H7 (cell line): Measurements from ENCODE around the gene DEFB129. TPM values are rescaled to one million over a fixed set of nuclear protein-coding genes. Genes with fewer than 3 reads are reported as not detected.
"Not testable (repeated sequence)": the region's sequence is repeated elsewhere in the genome, so short reads cannot be mapped to it uniquely, and the experiment has no call there.

Experiments
- DNase-seq: peaks from one replicate; pipeline ENCODE4 v3.0.0; 2012
- H3K27me3 ChIP-seq: 2 replicates; pipeline ENCODE4 v1.6.0; 2011; ENCODE audit warnings: mild to moderate bottlenecking, low read length; ENCODE audit not compliant: control insufficient read depth, insufficient read depth
- H3K36me3 ChIP-seq: replicated peaks from 2 replicates; pipeline ENCODE4 v1.5.1; 2011; ENCODE audit warnings: low read length; ENCODE audit not compliant: control insufficient read depth, insufficient read depth
- H3K4me3 ChIP-seq: 2 replicates; pipeline ENCODE4 v1.5.1; 2011; ENCODE audit warnings: low read depth, mild to moderate bottlenecking, control low read depth, low read length, moderate library complexity; ENCODE audit not compliant: insufficient read depth
- total RNA-seq: library from RNA; depleted of rRNA; stranded (reverse); fragments of >200 nt; shearing (Covaris generic); gene quantifications from 2 replicates; pipeline ENCODE4 v1.2.3, GENCODE V29; 2014; rRNA removed

The DEFB129 gene
- not detected in 2 replicates for total RNA-seq

- no peak for DNase-seq
- no peaks in the 10 kb centered on the region for H3K36me3 ChIP-seq
- H3K27me3 ChIP-seq: no peaks in the 10 kb centered on the region; the same call in 1 of the 2 replicates
- no peak within 1 kb of the TSS for H3K4me3 ChIP-seq
Observed at GRCh38 chr20:226958-227357, at the start of gene DEFB129. DEFB129 (plus strand) TSS chr20:227258; CDS start chr20:227289, 31 bp downstream.

DNA sequence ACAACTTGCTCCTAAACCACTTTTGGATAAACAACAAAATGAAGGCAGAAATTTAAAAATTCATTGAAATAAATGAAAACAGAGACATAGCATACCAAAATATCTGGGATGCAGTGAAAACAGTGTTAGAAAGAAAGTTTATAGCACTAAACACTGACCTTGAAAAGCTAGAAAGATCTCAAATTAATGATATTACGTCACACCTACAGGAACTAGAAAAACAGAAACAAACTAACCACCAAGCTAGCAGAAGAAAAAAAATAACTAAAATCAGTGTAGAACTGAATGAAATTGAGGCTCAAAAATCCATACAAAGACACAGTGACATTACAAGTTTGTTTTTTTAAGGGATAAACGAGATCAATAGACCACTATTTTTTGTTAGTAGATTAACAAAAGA, 42.8 kb upstream of the DEFB129 start:
- H3K36me3 ChIP-seq: no peaks in the 10 kb centered on the region
- H3K4me3 ChIP-seq: no peak overlapping the region
- no peak for DNase-seq
- H3K27me3 ChIP-seq: no peaks in the 10 kb centered on the region

GRCh38 chr20:187733-188132, 39.3 kb upstream of the DEFB129 start:
- Histone ChIP-seq H3K27me3 (no peaks in the 10 kb centered on the region), H3K4me3 (no peak overlapping the region)
- no peak for DNase-seq

GRCh38 chr20:189611-190010, 37.4 kb upstream of the DEFB129 start, which contains the start of gene DEFB128:
DEFB128 (minus strand) TSS chr20:189711; CDS start chr20:189623, 88 bp downstream.
- no peaks in the 10 kb centered on the region for H3K27me3 ChIP-seq
- H3K4me3 ChIP-seq: no peak within 1 kb of the TSS
- no peaks in the 10 kb centered on the region for H3K36me3 ChIP-seq
- DNase-seq: no peak

More at GRCh38 chr20:187733-188132, 39.3 kb upstream of the DEFB129 start:
- H3K36me3 ChIP-seq: no peaks in the 10 kb centered on the region

- Histone ChIP-seq H3K36me3 (no peaks in the 10 kb centered on the region), H3K27me3 (no peaks in the 10 kb centered on the region; the same call in 1 of the 2 replicates), H3K4me3 (no peak overlapping the region)
- DNase-seq: no peak
Observed at GRCh38 chr20:198225-198624, 28.8 kb upstream of the DEFB129 start.

DNA sequence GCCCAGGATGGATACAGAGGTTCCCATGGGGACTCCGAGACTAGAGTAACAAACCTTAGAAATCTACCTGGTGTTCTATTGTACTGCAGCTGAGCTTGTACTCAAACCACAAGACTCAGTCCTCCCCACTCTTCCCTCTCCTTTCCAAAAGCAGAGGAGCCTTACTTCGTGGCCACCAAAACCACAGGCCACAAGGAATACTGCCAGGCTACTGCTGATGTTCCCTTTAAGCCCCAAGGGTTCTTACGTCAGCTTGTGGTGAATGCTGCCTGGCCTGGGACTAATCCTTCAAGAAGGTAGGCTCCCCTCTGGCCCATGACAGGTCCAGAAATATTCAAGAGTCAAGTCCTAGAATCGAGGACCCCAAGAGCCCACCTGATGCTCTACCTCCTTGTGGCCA, 27.1 kb upstream of the DEFB129 start:
- Histone ChIP-seq H3K36me3 (no peaks in the 10 kb centered on the region), H3K27me3 (no peaks in the 10 kb centered on the region; the same call in 1 of the 2 replicates), H3K4me3 (no peak overlapping the region)
- no peak for DNase-seq

DNA sequence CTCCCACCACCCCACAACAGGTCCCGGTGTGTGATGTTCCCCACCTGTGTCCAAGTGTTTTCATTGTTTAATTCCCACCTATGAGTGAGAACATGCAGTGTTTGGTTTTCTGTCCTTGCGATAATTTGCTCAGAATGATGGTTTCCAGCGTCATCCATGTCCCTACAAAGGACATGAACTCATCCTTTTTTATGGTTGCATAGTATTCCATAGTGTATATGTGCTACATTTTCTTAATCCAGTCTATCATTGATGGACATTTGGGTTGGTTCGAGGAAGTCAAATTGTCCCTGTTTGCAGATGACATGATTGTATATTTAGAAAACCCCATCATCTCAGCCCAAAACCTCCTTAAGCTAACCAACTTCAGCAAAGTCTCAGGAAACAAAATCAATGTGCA, 23.4 kb upstream of the DEFB129 start:
- H3K4me3 ChIP-seq, H3K36me3 ChIP-seq, DNase-seq, H3K27me3 ChIP-seq: not testable (repeated sequence)

GRCh38 chr20:208942-209566, 18.0 kb upstream of the DEFB129 start:
- H3K36me3 ChIP-seq: no peaks in the 10 kb centered on the region
- no peak overlapping the region for H3K4me3 ChIP-seq
- peaks cover 6% of the 10 kb centered on the region; the same call in 1 of the 2 replicates for H3K27me3 ChIP-seq
- peak; percentile 32 for DNase-seq

GRCh38 chr20:210809-211502, 16.1 kb upstream of the DEFB129 start:
- H3K4me3 ChIP-seq: no peak overlapping the region
- H3K27me3 ChIP-seq: peaks cover 6% of the 10 kb centered on the region; the same call in 1 of the 2 replicates
- no peaks in the 10 kb centered on the region for H3K36me3 ChIP-seq
- no peak for DNase-seq

- Histone ChIP-seq H3K36me3 (no peaks in the 10 kb centered on the region), H3K27me3 (peaks cover 6% of the 10 kb centered on the region; the same call in 1 of the 2 replicates), H3K4me3 (no peak overlapping the region)
- DNase-seq: no peak
Observed at GRCh38 chr20:214383-214782, 12.7 kb upstream of the DEFB129 start.

GRCh38 chr20:215796-216195, 11.3 kb upstream of the DEFB129 start:
- Histone ChIP-seq H3K4me3 (no peak overlapping the region), H3K27me3 (peaks cover 5% of the 10 kb centered on the region; the same call in 1 of the 2 replicates), H3K36me3 (no peaks in the 10 kb centered on the region)
- DNase-seq: no peak

DNA sequence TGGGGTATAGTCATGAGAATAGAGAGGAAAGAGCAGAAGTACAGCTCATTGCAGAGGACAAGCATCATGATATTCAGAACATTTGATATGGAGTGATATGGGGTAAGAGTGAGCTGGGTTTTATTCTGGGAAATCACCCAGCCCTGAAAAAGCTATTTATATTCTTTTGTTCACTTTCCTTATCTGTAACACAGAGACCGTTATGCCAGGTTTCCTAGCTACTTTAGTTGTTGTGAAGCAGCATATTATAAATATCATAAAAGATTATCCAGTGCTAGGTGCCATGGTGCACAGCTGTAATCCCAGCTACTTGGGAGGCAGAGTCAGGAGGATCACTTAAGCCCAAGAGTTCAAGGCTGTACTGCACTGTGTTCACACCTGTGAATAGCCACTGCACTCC, 9.8 kb upstream of the DEFB129 start:
- Histone ChIP-seq H3K27me3 (peaks cover 2% of the 10 kb centered on the region; the same call in 1 of the 2 replicates), H3K4me3 (no peak overlapping the region), H3K36me3 (no peaks in the 10 kb centered on the region)
- DNase-seq: no peak

DNA sequence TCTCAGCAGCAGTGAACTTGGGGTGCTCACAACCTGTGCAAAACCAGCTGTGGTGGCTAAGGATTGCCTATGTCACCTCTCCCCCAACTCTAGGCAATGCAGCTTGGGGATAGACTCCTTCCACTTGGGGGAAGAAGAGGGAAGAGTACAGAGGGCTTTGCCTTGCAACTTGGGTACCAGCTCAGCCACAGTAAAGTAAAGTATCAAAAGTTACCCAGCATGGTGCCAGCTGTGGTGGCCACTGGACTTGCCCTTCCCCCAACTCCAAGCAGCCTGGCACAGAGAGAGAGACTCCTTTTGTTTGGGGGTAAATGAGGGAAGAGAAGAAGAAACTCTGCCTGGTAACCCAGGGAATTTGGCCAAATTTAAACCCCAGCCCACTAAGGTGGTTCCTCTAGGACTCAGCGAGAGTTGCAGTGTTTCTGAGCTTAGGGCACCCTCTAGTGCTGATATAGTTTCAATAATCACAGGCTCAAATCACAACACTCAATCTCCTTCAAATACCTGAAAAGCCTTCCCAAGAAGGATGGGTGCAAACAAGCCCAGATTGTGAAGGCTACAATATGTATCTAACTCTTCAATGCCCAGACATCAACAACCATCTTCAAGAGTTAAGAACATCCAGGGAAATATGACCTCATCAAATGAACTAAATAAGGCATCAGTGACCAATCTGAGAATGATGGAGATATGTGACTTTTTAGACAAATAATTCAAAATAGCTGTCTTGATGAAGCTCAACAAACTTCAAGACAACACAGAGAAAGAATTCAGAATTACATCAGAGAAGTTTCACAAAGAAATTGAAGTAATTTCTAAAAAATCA, 7.6 kb upstream of the DEFB129 start:
- H3K4me3 ChIP-seq: no peak overlapping the region
- peak; percentile 53 for DNase-seq
- H3K27me3 ChIP-seq: no peaks in the 10 kb centered on the region; the same call in 1 of the 2 replicates
- no peaks in the 10 kb centered on the region for H3K36me3 ChIP-seq

DNA sequence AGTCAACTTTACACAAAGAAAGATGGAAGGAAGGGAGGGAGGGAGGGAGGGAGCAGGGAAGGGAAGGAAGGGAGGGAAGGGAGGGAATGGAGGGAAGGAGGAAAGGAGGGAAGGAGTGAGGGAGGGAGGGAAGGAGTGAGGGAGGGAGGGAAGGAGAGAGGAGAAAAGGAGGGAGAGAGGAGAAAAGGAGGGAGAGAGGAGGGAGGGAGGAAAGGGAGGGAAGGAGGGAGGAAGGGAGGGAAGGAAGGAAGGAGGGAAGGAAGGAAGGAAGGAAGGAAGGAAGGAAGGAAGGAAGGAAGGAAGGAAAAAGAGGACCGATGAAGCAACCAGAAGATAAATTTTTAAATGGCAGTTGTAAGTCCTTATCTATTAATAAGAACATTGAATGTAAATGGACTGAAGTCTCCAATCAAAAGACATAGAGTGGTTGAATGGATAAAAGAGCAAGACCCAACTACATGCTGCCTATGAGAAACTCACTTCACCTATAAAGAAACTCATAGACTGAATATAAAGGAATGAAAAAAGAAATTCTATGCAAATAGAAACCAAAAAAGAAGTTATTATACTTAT, 5.7 kb upstream of the DEFB129 start:
- Histone ChIP-seq H3K4me3 (no peak overlapping the region), H3K27me3 (no peaks in the 10 kb centered on the region; the same call in 1 of the 2 replicates)
- DNase-seq: no peak

More for the DNA sequence above, 5.7 kb upstream of the DEFB129 start:
- H3K36me3 ChIP-seq: no peaks in the 10 kb centered on the region
